HG02840 (cell line): ENCODE measurements around the gene CPLX1.
"Not testable (repeated sequence)": the region's sequence is repeated elsewhere in the genome, so short reads cannot be mapped to it uniquely, and the experiment has no call there.

Experiments
- ATAC-seq: cut with Tn5 transposase; IDR thresholded peaks from one replicate; pipeline ENCODE4 v1.9.1; 2021; ENCODE audit warnings: mild to moderate bottlenecking, moderate library complexity, moderate number of reproducible peaks; ENCODE audit not compliant: unreplicated experiment, low FRiP score

CPLX1 gene

DNA sequence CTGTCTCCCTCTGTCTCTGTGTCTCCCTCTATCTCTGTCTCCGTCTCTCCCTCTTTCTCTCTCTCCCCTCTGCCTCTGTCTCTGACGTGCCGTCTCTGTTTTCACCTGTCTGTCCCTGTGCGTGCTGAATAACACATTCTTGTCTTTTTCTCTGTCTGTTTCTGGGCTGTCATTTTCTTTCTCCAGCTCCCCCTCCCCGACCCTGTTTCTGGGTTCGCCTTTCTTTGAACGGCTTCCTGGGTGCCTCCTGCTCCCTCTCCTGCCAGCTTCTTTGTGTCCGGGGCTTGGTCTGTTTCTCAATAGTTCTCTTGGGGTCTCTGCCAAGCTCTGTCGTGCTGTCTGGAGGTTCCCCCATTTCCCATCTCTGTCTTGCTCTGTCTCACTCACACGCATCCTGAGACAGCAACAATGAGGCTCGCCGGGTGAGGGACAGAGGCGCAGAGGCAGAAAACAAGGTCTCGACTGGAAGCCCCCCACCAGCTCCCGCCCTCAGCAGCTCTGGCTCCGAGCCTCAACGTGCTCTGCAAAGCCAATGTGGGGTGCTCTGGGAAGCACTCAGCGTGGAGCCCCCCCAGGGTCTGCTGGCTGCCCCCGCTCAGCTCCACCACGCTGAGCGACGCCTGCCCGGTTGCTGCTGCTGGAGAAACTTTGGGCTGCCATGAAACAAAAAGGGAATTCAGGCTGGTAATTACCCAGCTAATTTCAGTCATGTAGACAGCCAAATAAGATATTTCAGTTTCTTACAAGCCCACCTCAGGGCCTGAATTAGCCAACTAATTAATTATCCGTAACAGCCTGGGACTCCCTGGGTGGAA lies 3.4 kb downstream of the CPLX1 start:
- no peak for ATAC-seq

DNA sequence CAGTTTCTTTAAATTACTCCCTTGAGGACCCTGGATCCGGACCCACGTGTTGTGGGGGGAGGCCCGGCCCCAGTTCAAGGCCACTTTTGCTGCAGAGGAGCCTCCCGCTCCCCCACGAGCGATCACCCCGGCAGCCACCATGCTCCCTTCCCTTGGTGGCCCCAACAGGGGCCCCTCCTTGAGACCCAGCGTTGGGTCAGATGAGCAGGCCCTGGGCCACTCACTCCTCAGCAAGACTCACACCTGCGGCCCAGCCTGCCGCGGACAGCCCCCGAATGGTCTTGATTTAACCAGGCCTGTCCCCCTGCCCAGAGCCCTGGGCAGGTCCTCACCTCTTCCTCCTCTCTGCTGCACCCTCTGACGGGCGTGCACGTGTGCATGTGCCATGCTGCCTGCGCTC lies 4.3 kb downstream of the CPLX1 start:
- no peak for ATAC-seq

DNA sequence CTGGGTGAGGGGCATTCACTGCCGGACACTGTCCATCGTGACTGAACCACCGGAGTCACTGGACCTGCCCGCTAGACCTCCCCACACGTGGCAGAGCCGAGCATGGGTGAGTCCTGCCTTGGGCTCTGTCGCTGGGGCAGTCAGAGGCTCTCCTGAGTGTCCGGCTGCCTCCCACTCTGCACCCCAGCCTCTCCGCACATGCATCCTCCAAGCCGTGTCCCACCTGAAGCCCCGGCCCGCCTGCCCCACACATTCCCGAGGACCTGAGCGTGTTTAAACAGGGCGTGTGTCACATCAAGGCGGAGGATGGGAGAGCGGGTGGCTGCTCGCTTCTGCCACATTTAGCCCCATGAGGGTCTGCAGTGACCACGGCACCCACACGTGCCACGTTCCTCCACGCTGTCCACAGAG lies 4.7 kb downstream of the CPLX1 start:
- no peak for ATAC-seq

DNA sequence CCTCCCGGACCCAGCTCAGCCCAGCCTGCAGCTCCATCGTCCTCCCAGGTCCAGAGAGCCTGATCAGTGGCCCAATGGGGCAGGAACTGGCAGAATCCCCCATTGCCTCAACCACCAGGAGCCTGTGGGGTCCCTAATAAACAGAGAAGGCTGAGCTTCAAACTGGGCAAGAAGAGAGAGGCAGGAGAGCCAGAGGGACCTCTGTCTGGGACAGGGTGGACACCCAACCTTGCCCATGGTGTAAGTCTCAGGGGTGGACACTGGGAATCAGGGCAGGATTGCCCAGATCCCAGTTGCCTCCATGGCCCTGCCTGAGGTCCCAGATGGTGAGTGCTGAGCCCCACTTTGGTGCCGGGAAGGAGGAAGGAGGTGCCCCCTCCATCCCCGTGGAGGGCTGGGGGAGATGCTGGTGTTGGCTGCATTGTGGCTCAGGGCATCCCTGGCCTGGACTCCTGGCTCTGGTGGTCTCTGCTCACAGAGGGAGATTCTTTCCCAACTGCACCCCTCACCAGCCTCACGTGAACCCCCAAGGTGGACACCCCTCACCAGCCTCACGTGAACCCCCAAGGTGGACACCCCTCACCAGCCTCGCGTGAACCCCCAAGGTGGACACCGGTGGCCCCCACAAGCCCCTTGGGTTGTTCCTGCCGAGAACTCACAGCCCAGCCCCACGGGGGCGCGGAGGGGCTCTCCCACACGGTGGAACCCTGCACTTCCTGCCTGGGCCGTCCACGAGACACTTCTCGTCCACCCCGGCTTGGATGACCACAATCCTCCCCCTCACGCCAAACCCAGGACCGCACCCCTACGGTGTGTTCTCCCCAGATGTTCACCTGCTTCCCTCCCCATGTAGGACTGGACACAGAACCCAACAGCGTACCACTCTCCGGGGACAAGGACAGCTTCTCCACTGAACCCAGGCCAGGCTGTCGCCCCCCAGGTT lies 5.4 kb downstream of the CPLX1 start:
- ATAC-seq = no peak

DNA sequence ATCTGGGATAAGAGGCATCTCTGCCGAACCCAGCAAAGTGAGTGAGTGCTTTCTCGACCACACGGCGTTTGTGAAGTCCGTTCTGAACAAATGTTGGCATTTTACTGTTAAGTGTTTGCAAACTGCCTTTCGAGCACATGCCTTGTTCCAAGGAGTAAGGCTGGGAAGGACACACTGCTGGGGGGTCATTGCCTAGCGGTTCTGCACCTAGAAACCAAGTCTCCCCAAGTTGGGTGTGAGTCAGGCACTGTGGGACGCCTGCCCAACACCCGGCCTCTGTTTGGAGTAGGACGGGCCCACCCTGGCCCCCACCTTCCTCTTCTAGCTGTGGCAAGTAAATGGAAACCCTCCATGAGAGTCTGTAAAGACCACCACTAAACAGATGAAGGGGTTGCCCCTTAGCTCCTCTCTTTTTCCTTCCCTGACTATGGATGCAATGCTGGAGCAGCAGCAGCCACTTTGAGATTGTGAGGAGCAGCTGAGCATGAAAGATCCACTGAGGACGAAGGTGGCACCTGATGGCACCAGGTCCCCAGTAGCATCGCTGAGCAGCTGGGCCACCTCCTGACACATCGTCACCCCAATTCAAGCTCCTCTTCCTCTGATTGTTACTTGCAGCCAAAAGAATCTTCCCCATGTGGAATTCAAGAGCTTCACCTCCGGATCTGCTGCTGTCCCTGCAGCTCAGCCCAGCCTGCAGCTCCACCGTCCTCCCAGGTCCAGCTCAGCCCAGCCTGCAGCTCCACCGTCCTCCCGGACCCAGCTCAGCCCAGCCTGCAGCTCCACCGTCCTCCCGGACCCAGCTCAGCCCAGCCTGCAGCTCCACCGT lies 6.3 kb downstream of the CPLX1 start:
- no peak for ATAC-seq

DNA sequence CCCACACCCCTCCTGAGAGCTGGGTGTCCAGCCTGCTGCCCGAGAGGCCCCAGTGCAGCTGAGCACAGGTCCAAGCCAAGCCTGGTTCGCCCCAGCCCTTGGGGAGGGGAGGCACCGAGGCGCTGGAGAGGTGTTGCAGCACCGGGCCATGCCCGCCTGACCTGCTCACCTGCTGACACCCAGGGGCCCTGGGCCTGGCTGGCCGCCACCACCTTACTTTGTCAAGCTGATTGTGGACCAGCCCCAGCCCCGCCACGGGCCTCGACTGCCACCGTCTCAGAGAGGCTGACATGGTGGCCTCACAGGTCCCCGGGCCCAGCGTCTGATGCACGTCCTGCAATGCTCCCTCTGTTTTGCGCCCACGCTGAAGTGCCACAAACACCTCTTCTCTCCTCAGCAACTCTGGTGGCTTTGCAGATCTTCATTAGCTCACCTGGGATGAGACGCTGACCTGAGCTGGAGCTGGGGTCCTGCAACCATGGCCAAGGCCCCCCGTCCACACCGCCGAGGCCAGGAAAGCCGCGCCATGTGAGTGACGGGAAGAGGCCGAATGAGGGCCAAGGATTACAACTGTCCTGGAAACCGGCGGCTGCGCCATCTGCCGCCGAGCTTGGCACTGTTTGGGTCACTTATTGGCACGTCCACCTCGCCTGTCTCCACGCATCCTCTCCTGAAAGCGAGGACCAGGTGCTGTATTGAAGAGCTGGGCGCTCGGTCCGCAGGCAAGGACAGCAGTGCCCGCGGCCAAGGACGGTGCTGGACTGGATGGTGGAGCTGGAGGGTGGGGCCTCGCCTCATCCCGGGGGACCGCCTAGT lies 7.6 kb downstream of the CPLX1 start:
- no peak for ATAC-seq

DNA sequence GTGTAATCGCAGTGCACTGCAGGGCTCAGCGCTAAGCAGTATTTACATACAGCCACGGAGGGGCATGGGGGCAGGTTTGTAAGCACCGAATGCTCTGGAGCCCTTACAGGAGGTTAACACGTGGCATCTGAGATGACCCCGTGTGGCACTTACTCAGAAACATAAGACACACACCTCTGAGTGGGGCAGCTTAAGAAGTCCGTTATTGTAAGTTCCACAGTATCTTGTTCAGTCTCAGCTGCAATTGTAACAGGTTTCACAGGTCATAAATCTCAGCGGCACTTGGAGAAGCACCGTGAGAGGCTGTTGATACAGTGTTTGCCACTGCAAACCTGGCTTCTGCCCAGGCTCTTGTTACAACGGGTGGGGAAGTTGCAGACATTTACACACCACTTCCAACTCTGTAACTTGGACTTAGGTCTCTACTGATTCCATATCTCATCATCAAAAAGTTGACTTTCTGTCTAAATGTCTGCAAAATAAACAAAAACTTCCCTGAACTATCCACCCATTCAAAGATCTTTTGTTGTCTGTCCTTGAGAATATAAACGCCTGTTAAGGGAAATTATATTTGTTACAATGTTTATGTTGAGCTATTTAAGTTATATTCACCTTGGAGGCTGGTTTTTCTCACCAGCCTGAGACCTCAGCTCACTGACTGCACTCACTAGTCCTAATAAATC lies 10.3 kb downstream of the CPLX1 start:
- ATAC-seq = no peak

DNA sequence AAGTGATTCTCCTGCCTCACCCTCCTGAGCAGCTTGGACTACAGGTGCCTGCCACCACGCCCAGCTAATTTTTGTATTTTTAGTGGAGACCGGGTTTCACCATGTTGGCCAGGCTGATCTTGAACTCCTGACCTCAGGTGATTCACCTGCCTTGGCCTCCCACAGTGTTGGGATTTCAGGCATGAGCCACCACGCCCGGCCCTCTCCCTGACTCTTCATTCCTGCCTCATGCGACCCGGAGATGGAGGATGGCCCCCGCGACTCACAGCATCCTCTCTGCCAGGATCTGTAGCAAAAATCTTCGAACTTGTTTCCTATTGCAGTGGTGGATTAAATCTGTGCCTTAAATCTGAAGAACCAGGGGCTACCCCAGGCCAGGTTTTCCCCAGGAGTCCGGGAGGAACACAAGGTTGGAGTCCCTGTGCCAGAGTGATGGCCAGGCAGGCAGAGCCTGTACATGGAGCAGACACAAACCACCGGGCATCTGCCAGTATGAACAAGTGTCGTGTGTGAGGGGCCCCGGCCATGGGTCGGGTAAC lies 11.5 kb downstream of the CPLX1 start:
- ATAC-seq = no peak

DNA sequence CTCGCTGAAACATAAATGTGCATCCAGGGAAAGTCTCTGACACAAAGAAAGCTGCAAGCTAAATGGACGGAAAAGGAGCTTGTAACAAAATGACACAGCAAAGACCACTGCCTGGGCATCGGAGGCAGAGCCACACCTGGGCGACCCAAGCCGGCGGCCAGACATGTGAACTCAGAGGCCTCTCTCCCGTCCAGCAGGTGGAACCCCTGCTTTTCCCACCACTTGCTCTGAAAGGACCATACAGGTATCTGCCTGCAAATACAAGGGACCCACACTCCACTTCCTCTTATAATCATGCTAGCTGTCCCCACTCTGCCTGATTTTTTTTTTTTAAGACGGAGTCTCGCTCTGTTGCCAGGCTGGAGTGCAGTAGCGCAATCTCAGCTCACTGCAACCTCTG lies 12.0 kb downstream of the CPLX1 start:
- ATAC-seq = no peak

DNA sequence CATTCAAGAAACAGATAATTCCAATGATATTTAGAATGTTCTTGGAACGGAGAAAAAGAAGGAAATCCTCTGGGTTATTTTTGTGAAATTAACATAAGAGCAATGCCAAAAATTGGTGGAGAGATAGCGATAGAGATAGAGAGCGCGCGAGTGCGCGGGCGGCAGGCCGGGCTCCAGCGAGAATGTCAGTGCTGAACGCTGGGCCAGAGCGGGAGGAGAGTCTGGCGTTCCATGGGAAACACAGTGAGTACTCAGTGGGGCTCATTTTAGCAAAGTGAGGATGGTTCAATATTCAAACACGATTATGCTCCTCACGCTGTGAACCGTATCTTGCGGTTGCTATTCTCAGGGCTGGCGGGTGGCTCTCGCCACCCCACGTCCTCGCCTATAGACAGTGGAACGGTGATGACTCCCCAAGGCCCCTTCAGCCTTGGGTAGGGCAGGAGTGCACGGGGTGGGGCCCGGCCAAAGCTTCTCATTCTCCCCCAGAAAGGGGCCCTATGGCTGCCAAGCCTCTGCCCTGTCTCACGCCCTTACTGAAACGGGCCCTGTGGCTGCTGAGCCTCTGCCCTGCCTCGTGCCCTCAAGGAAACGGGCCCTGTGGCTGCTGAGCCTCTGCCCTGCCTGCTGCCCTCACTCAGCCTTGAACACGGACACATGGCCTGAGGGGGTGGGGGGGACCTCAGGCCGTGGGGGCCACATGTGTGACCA lies 16.9 kb downstream of the CPLX1 start:
- no peak for ATAC-seq

DNA sequence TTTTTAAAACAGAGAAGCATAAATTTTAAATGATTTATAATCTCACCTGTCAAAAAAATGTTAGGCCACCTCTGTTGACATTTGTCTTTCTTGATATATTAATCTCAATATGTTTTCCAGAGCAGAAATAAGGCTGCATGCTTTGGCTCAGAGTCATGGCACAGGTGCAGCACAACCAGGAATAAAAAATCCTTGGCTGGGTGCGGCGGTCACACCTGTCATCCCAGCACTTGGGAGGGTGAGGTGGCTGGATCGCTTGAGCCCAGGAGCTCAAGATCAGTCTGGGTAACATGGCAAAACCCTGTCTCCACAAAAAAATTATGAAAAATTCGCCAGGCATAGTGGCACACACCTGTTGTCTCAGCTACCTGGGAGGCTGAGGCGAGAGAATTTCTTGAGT lies 18.1 kb downstream of the CPLX1 start:
- no peak for ATAC-seq

DNA sequence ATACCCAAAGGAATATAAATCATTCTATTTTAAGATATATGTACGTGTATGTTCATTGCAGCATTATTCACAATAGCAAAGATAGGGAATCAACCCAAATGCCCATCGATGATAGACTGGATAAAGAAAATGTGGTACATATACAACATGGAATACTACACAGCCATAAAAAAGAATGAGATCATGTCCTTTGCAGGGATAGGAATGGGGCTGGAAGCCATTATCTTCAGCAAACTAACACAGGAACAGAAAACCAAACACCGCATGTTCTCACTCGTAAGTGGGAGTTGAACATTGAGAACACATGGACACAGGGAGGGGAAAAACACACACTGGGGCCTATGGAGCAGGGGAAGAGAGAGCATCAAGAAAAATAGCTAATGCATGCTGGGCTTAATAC lies 18.9 kb downstream of the CPLX1 start:
- ATAC-seq = not testable (repeated sequence)

DNA sequence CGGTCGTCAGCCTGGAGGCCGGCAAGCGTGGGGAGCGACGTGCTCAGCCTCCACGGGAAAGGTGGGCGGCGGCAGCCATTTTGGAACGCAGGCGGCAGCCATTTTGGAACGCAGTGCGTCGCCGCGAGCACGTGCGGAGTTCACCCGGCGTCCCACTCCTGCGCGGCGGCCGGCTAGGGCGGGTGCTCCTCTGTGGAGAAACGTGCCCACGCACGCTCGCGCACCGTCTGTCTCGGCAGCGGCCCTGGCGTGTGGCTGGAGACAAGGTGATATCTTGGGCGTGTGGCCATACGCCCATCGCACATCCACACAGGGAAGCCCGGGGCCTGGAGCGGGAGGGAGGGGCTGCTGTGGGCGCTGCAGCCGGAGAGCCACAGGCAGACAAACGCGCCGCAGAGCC lies 21.1 kb downstream of the CPLX1 start:
- no peak for ATAC-seq

DNA sequence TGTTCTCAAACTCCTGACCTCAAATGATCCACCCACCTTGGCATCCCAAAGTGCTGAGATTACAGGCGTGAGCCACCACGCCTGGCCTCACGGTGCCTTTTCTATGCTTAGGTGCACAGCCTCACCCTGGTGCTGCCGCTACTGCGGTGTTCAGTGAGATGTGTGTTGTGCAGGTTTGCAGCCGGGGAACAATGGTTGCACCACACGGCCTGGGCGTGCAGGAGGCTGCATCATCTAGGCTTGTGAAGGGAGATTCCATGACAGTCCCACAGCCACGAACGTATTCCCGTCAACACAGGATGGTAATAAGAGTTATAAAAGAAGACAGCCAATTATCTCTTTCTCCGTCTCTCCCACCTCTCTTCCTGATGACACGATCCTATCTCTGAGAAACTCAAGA lies 22.0 kb downstream of the CPLX1 start:
- ATAC-seq = no peak

DNA sequence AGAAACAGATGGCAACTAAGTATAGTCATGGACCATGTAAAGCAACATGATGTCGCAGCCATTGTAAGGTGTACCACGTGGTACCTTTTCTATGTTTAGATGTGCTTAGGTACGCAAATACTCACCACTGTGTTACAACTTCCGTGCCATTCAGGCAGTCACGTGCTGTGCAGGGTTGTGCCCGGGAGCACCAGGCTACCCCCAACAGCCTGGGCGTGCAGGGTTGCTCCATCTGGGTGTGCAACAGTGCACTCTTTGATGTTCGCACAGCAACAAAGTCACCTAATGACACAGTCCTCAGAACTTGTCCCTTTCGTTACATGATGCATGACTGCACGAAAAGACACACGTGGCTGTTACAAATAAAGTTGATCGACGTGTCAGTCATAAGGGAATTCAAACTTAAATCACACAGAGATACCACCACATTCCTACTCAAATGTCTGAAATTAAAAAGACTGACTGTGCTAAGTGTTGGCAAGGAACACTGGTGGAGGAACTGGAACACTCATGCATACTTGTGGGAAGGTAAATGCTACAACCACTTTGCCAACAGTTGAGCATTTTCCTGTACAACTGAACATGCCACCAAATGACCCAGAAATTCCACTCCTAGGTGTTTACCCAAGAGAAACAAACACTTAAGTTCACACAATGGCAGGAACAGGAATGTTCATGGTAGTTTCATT lies 24.3 kb downstream of the CPLX1 start:
- no peak for ATAC-seq

DNA sequence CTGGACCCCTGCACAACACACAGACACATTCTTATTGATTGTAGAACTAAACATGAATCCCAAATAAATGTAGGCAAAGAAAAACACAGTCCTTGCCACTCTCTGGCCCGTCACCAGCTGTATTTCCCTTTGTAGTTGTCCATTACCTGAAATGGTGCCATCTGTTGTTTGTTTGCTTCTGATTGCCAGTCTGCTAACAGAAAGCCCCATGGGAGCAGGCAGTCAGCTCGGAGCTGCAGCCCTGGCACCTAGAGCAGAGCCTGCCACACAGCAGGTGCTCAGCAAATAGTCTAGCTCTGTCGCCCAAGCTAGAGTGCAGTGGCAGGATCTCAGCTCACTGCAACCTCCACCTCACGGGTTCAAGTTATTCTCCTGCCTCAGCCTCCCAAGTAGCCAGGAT lies 28.9 kb downstream of the CPLX1 start:
- ATAC-seq = no peak

DNA sequence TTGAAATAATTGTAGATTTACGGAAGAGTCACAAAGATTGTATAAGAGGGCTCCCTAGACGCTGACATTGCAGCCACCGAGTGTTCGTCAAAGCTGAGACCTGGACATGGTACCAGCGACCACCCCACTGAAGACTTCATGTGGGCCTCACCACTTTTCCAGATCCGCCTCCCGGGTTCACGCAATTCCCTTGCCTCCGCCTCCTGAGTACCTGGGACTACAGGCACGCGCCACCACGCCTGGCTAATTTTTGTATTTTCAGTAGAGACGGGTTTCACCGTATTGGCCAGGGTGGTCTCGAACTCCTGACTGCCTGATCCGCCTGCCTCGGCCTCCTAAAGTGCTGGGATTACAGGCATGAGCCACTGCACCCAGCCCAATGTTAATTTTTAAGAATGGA lies 29.7 kb downstream of the CPLX1 start:
- no peak for ATAC-seq

DNA sequence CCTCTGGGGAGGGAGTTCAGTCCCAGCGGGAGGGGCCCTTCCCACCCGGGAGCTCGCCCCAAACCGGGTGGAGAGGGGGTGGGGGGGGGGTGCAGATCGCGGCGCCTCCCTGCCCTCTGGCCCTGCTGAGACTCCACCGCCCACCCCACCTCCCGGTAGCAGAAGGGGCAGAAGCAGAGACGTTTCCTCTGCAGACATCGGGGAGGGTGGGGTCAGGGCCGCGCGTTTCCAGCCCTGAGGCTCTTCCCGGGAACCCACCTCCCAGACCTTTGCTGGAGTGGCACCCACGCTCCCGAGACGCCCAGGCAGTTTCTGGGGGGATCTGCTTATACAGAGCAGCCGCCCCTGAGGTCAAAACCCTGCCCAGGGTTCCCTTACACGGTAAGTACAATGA lies 30.2 kb downstream of the CPLX1 start:
- no peak for ATAC-seq
